Kidney epithelial cell (primary cell): ENCODE measurements around the gene KLHL22. TPM values are rescaled to one million over a fixed set of nuclear protein-coding genes. Genes with fewer than 3 reads are reported as not detected.

Experiments
- DNase-seq: peaks from one replicate; pipeline ENCODE4 v3.0.0-alpha.2; 2010; ENCODE audit warnings: low read depth
- H3K27me3 ChIP-seq: 2 replicates; pipeline ENCODE4 v1.6.0; 2011; ENCODE audit warnings: low read length; ENCODE audit not compliant: control insufficient read depth, insufficient read depth
- H3K36me3 ChIP-seq: 2 replicates; pipeline ENCODE4 v1.5.1; 2011; ENCODE audit warnings: low read length; ENCODE audit not compliant: control insufficient read depth, insufficient read depth
- H3K4me3 ChIP-seq: 2 replicates; pipeline ENCODE4 v1.5.1; 2011; ENCODE audit warnings: low read depth, mild to moderate bottlenecking, control low read depth, low read length
- total RNA-seq: library from RNA; depleted of rRNA; stranded (reverse); fragments of >200 nt; gene quantifications from 2 replicates; pipeline ENCODE4 v1.2.3, GENCODE V29; 2015
- TF ChIP-seq, protein P1 (sequence below): IDR thresholded peaks from 2 replicates; pipeline ENCODE4 v1.5.1; 2011; ENCODE audit warnings: mild to moderate bottlenecking, moderate library complexity, low read length, control low read depth, inconsistent platforms; ENCODE audit not compliant: insufficient read depth, poor library complexity, severe bottlenecking

KLHL22 gene
- total RNA-seq, 1 donor from 2014 or later: 18.6 TPM

DNA sequence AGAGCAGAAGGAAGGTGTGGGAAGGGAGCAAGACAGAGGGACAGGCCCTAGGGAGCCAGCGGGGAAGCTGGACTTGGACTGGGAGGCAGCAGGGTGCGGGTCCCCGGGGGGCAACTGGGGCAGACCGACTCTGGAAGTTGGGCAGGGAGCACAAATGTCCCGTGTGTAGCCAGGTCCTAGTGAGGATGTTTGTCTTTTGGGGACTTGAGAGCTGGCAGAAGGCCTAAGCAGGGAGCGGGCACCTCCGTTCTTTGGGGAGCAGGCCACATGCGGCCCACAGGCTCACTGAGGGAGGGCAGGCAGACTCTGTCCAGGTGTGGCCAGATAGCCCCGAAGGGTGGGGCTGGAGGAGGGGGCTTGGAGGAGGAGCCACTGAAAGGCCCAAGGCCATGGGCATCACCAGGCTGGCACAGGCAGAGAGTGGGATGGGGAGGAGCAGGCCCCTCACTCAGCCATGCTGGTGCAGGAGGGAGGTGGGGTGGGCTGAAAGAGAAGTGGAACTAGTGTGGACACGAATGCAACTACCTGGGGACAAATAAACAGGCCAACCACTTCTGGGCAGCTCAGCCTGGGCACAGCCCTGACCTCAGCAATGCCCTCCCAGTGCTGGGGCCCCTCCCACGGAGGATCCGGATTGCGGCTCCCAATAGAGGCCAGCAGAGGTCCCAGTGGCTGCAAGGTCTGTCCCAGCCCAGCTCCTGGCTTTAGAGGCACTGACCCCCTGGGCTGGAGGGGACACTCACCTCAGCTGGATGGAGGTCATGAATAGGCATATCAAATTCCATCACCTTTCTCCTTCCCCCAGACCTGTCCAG lies 56.7 kb downstream of the KLHL22 start:
- peaks cover 7% of the 10 kb centered on the region for H3K27me3 ChIP-seq
- TF ChIP-seq, protein P1, sequence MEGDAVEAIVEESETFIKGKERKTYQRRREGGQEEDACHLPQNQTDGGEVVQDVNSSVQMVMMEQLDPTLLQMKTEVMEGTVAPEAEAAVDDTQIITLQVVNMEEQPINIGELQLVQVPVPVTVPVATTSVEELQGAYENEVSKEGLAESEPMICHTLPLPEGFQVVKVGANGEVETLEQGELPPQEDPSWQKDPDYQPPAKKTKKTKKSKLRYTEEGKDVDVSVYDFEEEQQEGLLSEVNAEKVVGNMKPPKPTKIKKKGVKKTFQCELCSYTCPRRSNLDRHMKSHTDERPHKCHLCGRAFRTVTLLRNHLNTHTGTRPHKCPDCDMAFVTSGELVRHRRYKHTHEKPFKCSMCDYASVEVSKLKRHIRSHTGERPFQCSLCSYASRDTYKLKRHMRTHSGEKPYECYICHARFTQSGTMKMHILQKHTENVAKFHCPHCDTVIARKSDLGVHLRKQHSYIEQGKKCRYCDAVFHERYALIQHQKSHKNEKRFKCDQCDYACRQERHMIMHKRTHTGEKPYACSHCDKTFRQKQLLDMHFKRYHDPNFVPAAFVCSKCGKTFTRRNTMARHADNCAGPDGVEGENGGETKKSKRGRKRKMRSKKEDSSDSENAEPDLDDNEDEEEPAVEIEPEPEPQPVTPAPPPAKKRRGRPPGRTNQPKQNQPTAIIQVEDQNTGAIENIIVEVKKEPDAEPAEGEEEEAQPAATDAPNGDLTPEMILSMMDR: no peak
- no peaks in the 10 kb centered on the region for H3K36me3 ChIP-seq
- H3K4me3 ChIP-seq: no peak overlapping the region
- no peak for DNase-seq

DNA sequence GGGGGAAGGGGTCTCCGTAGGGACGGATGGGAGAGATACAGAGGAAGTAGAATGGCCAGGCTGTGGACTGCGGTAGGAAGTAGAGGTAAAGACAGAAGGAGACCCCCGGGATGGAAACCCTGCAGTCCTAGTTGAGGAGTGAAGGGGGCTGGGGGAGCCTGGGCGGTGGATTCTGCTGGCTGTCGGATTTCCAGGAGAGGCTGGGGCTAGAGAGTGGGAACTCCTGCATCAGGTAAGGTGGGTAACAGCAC lies 57.2 kb downstream of the KLHL22 start:
- Histone ChIP-seq H3K27me3 (peaks cover 7% of the 10 kb centered on the region), H3K4me3 (peak overlapping the region; percentile 65), H3K36me3 (no peaks in the 10 kb centered on the region)
- DNase-seq: no peak
- TF ChIP-seq, protein P1: no peak

- TF ChIP-seq, protein P1: no peak
- Histone ChIP-seq H3K4me3 (peak within 1 kb of the TSS; percentile 65), H3K36me3 (no peaks in the 10 kb centered on the region), H3K27me3 (peaks cover 7% of the 10 kb centered on the region)
- no peak for DNase-seq
These were observed 57.8 kb downstream of the KLHL22 start, which contains the start of gene SCARF2 for GRCh38 chr22:20437613-20438426. SCARF2 (minus strand) TSS chr22:20437825; CDS start chr22:20437754, 71 bp downstream.

GRCh38 chr22:20436768-20437612 lies 58.6 kb downstream of the KLHL22 start:
- Histone ChIP-seq H3K4me3 (peak overlapping the region; percentile 65), H3K27me3 (peaks cover 7% of the 10 kb centered on the region), H3K36me3 (no peaks in the 10 kb centered on the region)
- no peak for DNase-seq
- TF ChIP-seq, protein P1: no peak

- Histone ChIP-seq H3K36me3 (no peaks in the 10 kb centered on the region), H3K4me3 (peak overlapping the region; percentile 65), H3K27me3 (peaks cover 13% of the 10 kb centered on the region)
- TF ChIP-seq, protein P1: no peak
- DNase-seq: no peak
These were observed 59.3 kb downstream of the KLHL22 start for GRCh38 chr22:20436307-20436767.
